ENCODE measurements around the gene BIRC6. TPM values are rescaled to one million over a fixed set of nuclear protein-coding genes. Genes with fewer than 3 reads are reported as not detected.

Gene BIRC6
- total and polyA plus RNA-seq, 2 experiments from 2014 or later = 17.8 to 106 TPM

- Histone ChIP-seq H3K36me3 (replicated peaks; ENCODE audit: insufficient read depth, low read depth) (no peaks in the 10 kb centered on the region), H3K79me2 (peaks cover 87% of the 10 kb centered on the region), H3K4me3 (no peak overlapping the region), H4K20me1 (ENCODE audit: insufficient read depth, poor library complexity, severe bottlenecking) (peaks cover 18% of the 10 kb centered on the region), H3K4me2 (no peak overlapping the region), H3K9me3 (ENCODE audit: low read depth) (no peaks in the 10 kb centered on the region), H3K27ac (no peak overlapping the region), H3K4me1 (ENCODE audit: insufficient read depth) (no peaks in the 10 kb centered on the region), H3K9me2 (replicated peaks; ENCODE audit: insufficient read depth) (no peaks in the 10 kb centered on the region), H2AFZ (no peak overlapping the region), H3K27me3 (no peaks in the 10 kb centered on the region)
- TF ChIP-seq CTCF (IDR thresholded peaks at IDR 0.05; ENCODE audit: poor library complexity) (no peak), EZH2phosphoT487 (IDR thresholded peaks at IDR 0.05; ENCODE audit: low read depth, severe bottlenecking, unreplicated experiment) (no peak)
- WGBS (ENCODE audit: low lambda C conversion rate, missing lambda C conversion rate) = 95% methylated on average over 1 of the region's 1 CpG
- no peak for DNase-seq (ENCODE audit: low spot score)
Measured at GRCh38 chr2:32383858-32384257, 27.0 kb downstream of the BIRC6 start.

GRCh38 chr2:32384529-32384928 lies 27.7 kb downstream of the BIRC6 start:
- H3K79me2 ChIP-seq = peaks cover 89% of the 10 kb centered on the region
- no peaks in the 10 kb centered on the region for H3K36me3 ChIP-seq (replicated peaks; ENCODE audit: insufficient read depth, low read depth)
- no peaks in the 10 kb centered on the region for H3K9me3 ChIP-seq (ENCODE audit: low read depth)
- H3K27me3 ChIP-seq = no peaks in the 10 kb centered on the region
- no peak overlapping the region for H3K4me3 ChIP-seq
- H3K4me1 ChIP-seq (ENCODE audit: insufficient read depth) = no peaks in the 10 kb centered on the region
- no peak overlapping the region for H2AFZ ChIP-seq
- no peaks in the 10 kb centered on the region for H3K9me2 ChIP-seq (replicated peaks; ENCODE audit: insufficient read depth)
- H4K20me1 ChIP-seq (ENCODE audit: insufficient read depth, poor library complexity, severe bottlenecking) = peaks cover 16% of the 10 kb centered on the region
- H3K4me2 ChIP-seq = no peak overlapping the region
- no peak for TF ChIP-seq EZH2phosphoT487 (IDR thresholded peaks at IDR 0.05; ENCODE audit: low read depth, severe bottlenecking, unreplicated experiment)
- TF ChIP-seq CTCF (IDR thresholded peaks at IDR 0.05; ENCODE audit: poor library complexity) = no peak
- no peak for TF ChIP-seq EZH2 (IDR thresholded peaks at IDR 0.05; ENCODE audit: borderline replicate concordance)
- no peak for DNase-seq (ENCODE audit: low spot score)
- WGBS (ENCODE audit: low lambda C conversion rate, missing lambda C conversion rate) = 96% methylated on average over 4 of the region's 4 CpGs
- H3K27ac ChIP-seq = no peak overlapping the region

- TF ChIP-seq EZH2phosphoT487 (IDR thresholded peaks at IDR 0.05; ENCODE audit: low read depth, severe bottlenecking, unreplicated experiment) = no peak
- TF ChIP-seq CTCF (IDR thresholded peaks at IDR 0.05; ENCODE audit: poor library complexity) = no peak
- TF ChIP-seq EZH2 (IDR thresholded peaks at IDR 0.05; ENCODE audit: borderline replicate concordance) = no peak
- H3K4me3 ChIP-seq = no peak overlapping the region
- no peak for DNase-seq (ENCODE audit: low spot score)
- H3K36me3 ChIP-seq (replicated peaks; ENCODE audit: insufficient read depth, low read depth) = no peaks in the 10 kb centered on the region
- H2AFZ ChIP-seq = no peak overlapping the region
- H4K20me1 ChIP-seq (ENCODE audit: insufficient read depth, poor library complexity, severe bottlenecking) = peaks cover 8% of the 10 kb centered on the region
- WGBS (ENCODE audit: low lambda C conversion rate, missing lambda C conversion rate) = 94% methylated on average over 2 of the region's 2 CpGs
- H3K9me3 ChIP-seq (ENCODE audit: low read depth) = no peaks in the 10 kb centered on the region
- no peaks in the 10 kb centered on the region for H3K4me1 ChIP-seq (ENCODE audit: insufficient read depth)
- H3K4me2 ChIP-seq = no peak overlapping the region
- H3K79me2 ChIP-seq = peaks cover 88% of the 10 kb centered on the region
- no peak overlapping the region for H3K27ac ChIP-seq
- H3K27me3 ChIP-seq = no peaks in the 10 kb centered on the region
- no peaks in the 10 kb centered on the region for H3K9me2 ChIP-seq (replicated peaks; ENCODE audit: insufficient read depth)
Measured at GRCh38 chr2:32386739-32387138, 29.9 kb downstream of the BIRC6 start.

- H3K4me3 ChIP-seq = no peak overlapping the region
- TF ChIP-seq EZH2 (IDR thresholded peaks at IDR 0.05; ENCODE audit: borderline replicate concordance) (no peak), CTCF (IDR thresholded peaks at IDR 0.05; ENCODE audit: poor library complexity) (no peak), EZH2phosphoT487 (IDR thresholded peaks at IDR 0.05; ENCODE audit: low read depth, severe bottlenecking, unreplicated experiment) (no peak)
- no peak overlapping the region for H3K27ac ChIP-seq
- H4K20me1 ChIP-seq (ENCODE audit: insufficient read depth, poor library complexity, severe bottlenecking) = no peaks in the 10 kb centered on the region
- no peaks in the 10 kb centered on the region for H3K36me3 ChIP-seq (replicated peaks; ENCODE audit: insufficient read depth, low read depth)
- no peak overlapping the region for H2AFZ ChIP-seq
- H3K79me2 ChIP-seq = peaks cover 12% of the 10 kb centered on the region
- no peak overlapping the region for H3K4me2 ChIP-seq
- DNase-seq (ENCODE audit: low spot score) = no peak
- no peaks in the 10 kb centered on the region for H3K4me1 ChIP-seq (ENCODE audit: insufficient read depth)
- H3K9me2 ChIP-seq (replicated peaks; ENCODE audit: insufficient read depth) = no peaks in the 10 kb centered on the region
- no peaks in the 10 kb centered on the region for H3K9me3 ChIP-seq (ENCODE audit: low read depth)
- H3K27me3 ChIP-seq = no peaks in the 10 kb centered on the region
- WGBS (ENCODE audit: low lambda C conversion rate, missing lambda C conversion rate) = 97% methylated on average over 5 of the region's 5 CpGs
Measured at GRCh38 chr2:32399221-32399620, 42.4 kb downstream of the BIRC6 start.
